ENCODE measurements around the gene LGR6. TPM values are rescaled to one million over a fixed set of nuclear protein-coding genes. Genes with fewer than 3 reads are reported as not detected.

Gene LGR6
- total and polyA plus RNA-seq, 2 experiments from 2014 or later = 0.66 to 0.89 TPM

GRCh38 chr1:202230061-202230938, 36.7 kb downstream of the LGR6 start:
- no peak for DNase-seq (ENCODE audit: low spot score)
- Mint-ChIP-seq H3K27ac (no peak overlapping the region), H3K4me1 (peaks cover 6% of the 10 kb centered on the region; the same call in 1 of the 3 replicates), H3K9me3 (no peaks in the 10 kb centered on the region; the same call in 2 of the 3 replicates), H3K27me3 (ENCODE audit: insufficient read depth, low read depth, poor library complexity) (peaks cover 11% of the 10 kb centered on the region), H3K4me3 (no peak overlapping the region), H3K36me3 (ENCODE audit: low read depth) (no peaks in the 10 kb centered on the region)
- H3K4me1 ChIP-seq (ENCODE audit: insufficient read depth) = no peaks in the 10 kb centered on the region
- H3K9me2 ChIP-seq (ENCODE audit: insufficient read depth) = 0 out of 2 replicates have a peak, but pooled peaks cover 5% of the 10 kb centered on the region
- no peak for ATAC-seq
- no peaks in the 10 kb centered on the region for H3K79me2 ChIP-seq (replicated peaks; ENCODE audit: insufficient read depth)
- H4K20me1 ChIP-seq (replicated peaks; ENCODE audit: insufficient read depth) = no peaks in the 10 kb centered on the region
- no peaks in the 10 kb centered on the region for H3K27me3 ChIP-seq (ENCODE audit: insufficient read depth)
- no peak overlapping the region for H3K4me3 ChIP-seq
- H3K4me2 ChIP-seq = no peak overlapping the region
- TF ChIP-seq CREB1 (CRISPR knock-in tag; IDR thresholded peaks at IDR 0.05; ENCODE audit: low read depth) (no peak), EZH2 (IDR thresholded peaks at IDR 0.05; ENCODE audit: low read depth, unreplicated experiment) (no peak), POLR2AphosphoS5 (IDR thresholded peaks at IDR 0.05; ENCODE audit: low read depth) (no peak), ZNF114 (CRISPR knock-in tag; IDR thresholded peaks at IDR 0.05) (no peak), STAT1 (IDR thresholded peaks at IDR 0.05; ENCODE audit: unreplicated experiment) (no peak), JUNB (IDR thresholded peaks at IDR 0.05; ENCODE audit: unreplicated experiment) (no peak)
- no peaks in the 10 kb centered on the region for H3F3A ChIP-seq (replicated peaks; ENCODE audit: low read depth)
- no peak overlapping the region for H3K27ac ChIP-seq (ENCODE audit: low read depth)
- no peak overlapping the region for H2AFZ ChIP-seq
- no peaks in the 10 kb centered on the region for H3K36me3 ChIP-seq (ENCODE audit: insufficient read depth)

- Histone ChIP-seq H3F3A (replicated peaks; ENCODE audit: low read depth) (no peaks in the 10 kb centered on the region), H3K9me2 (ENCODE audit: insufficient read depth) (0 out of 2 replicates have a peak, but pooled peaks cover 4% of the 10 kb centered on the region), H4K20me1 (replicated peaks; ENCODE audit: insufficient read depth) (no peaks in the 10 kb centered on the region), H3K79me2 (replicated peaks; ENCODE audit: insufficient read depth) (no peaks in the 10 kb centered on the region), H3K36me3 (ENCODE audit: insufficient read depth) (no peaks in the 10 kb centered on the region), H3K4me2 (no peak overlapping the region), H3K4me1 (ENCODE audit: insufficient read depth) (peaks cover 3% of the 10 kb centered on the region), H3K4me3 (no peak overlapping the region), H2AFZ (no peak overlapping the region), H3K27me3 (ENCODE audit: insufficient read depth) (no peaks in the 10 kb centered on the region), H3K27ac (ENCODE audit: low read depth) (no peak overlapping the region)
- Mint-ChIP-seq H3K4me3 (no peak overlapping the region), H3K36me3 (ENCODE audit: low read depth) (no peaks in the 10 kb centered on the region), H3K27me3 (ENCODE audit: insufficient read depth, low read depth, poor library complexity) (peaks cover 17% of the 10 kb centered on the region), H3K9me3 (no peaks in the 10 kb centered on the region; the same call in 2 of the 3 replicates), H3K27ac (no peak overlapping the region), H3K4me1 (peaks cover 14% of the 10 kb centered on the region)
- DNase-seq (ENCODE audit: low spot score) (no peak), ATAC-seq (no peak)
- TF ChIP-seq ETS1 (IDR thresholded peaks at IDR 0.05) (no peak), NANOG (IDR thresholded peaks at IDR 0.05; ENCODE audit: borderline replicate concordance) (no peak), REST (IDR thresholded peaks at IDR 0.05; ENCODE audit: unreplicated experiment) (no peak), EZH2phosphoT487 (IDR thresholded peaks at IDR 0.05; ENCODE audit: unreplicated experiment) (no peak), ZNF114 (CRISPR knock-in tag; IDR thresholded peaks at IDR 0.05) (no peak)
Observed at GRCh38 chr1:202230939-202231645, 37.5 kb downstream of the LGR6 start.

Measured in GM23338 (cell line).